ENCODE measurements around the gene BMP3.

Gene BMP3, protein sequence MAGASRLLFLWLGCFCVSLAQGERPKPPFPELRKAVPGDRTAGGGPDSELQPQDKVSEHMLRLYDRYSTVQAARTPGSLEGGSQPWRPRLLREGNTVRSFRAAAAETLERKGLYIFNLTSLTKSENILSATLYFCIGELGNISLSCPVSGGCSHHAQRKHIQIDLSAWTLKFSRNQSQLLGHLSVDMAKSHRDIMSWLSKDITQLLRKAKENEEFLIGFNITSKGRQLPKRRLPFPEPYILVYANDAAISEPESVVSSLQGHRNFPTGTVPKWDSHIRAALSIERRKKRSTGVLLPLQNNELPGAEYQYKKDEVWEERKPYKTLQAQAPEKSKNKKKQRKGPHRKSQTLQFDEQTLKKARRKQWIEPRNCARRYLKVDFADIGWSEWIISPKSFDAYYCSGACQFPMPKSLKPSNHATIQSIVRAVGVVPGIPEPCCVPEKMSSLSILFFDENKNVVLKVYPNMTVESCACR

DNA sequence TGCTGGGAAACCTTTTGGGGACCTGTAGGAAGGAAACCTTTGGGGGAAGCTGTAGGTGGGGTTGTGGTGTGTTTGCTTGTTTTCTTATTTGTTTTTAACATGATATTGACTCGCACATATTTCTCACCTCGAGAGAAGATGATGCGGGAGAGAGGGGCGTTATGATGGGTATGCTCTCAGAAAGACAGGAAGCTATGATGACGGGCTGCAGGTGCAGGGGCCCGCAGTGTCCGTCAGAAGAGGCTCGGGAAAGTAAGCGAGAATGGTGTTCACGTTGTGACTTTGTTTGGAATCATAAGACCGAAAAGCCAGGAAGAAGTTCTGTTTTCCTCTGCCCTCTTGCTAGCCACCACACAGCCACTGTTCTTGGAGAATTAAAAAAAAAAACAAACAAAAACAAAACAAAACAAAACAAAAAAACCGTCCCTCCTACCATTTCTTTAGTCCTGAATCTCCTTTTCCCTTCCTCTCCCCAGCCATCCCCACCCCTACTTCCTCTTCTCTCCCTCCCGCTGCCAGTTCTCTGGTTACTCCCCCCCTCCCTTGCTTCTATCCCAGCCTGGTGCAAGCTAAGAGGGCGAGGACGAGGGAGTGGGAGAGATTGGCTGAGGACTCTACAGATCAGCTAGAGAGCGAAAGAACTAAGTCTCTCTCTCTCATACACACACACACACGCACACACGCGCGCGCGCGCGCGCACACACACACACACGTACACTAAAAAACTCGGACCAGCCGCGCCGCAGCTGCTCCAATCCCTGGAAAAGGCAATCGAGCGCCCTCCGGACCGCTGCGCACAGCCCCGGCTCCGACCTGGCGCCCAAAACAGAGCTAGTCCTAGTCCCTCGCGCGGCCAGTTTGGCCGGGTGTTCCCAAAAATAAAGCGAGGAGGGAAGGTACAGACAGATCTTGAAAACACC, at the start of gene BMP3:
Gene BMP3, plus strand, starts transcription at position 648 of the 920 bp plus-strand sequence. CDS start 577 bp downstream, outside the sequence.
- DNase-seq (ENCODE audit: low spot score): no peak
- H3K4me3 ChIP-seq: peak within 1 kb of the TSS; percentile 62
- H3K27ac ChIP-seq: no peak within 1 kb of the TSS
- TF ChIP-seq, protein P1, sequence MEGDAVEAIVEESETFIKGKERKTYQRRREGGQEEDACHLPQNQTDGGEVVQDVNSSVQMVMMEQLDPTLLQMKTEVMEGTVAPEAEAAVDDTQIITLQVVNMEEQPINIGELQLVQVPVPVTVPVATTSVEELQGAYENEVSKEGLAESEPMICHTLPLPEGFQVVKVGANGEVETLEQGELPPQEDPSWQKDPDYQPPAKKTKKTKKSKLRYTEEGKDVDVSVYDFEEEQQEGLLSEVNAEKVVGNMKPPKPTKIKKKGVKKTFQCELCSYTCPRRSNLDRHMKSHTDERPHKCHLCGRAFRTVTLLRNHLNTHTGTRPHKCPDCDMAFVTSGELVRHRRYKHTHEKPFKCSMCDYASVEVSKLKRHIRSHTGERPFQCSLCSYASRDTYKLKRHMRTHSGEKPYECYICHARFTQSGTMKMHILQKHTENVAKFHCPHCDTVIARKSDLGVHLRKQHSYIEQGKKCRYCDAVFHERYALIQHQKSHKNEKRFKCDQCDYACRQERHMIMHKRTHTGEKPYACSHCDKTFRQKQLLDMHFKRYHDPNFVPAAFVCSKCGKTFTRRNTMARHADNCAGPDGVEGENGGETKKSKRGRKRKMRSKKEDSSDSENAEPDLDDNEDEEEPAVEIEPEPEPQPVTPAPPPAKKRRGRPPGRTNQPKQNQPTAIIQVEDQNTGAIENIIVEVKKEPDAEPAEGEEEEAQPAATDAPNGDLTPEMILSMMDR (IDR thresholded peaks at IDR 0.05): no peak

DNA sequence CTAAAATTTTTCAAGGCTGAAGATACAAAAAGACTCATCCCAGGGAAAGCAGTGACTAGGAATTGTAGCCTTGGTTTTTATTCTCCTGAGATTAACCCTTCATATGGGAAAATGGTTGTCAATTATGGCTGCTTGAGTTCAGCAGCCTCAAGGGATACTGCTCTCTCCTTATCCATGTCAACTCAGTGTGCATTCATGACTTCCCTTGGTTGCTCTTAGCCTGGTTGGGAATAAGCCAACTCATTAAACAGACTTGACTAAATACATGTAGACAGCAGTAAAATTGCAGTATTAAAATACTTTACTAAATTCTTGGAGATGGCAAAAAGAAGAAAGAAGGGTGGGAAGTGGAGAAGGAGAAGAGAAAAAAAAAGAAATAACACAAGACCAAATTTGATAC, 44.5 kb upstream of the BMP3 start:
- Histone ChIP-seq H3K27ac (no peak overlapping the region), H3K4me3 (no peak overlapping the region)
- TF ChIP-seq, protein P1 (IDR thresholded peaks at IDR 0.05): no peak
- no peak for DNase-seq (ENCODE audit: low spot score)

DNA sequence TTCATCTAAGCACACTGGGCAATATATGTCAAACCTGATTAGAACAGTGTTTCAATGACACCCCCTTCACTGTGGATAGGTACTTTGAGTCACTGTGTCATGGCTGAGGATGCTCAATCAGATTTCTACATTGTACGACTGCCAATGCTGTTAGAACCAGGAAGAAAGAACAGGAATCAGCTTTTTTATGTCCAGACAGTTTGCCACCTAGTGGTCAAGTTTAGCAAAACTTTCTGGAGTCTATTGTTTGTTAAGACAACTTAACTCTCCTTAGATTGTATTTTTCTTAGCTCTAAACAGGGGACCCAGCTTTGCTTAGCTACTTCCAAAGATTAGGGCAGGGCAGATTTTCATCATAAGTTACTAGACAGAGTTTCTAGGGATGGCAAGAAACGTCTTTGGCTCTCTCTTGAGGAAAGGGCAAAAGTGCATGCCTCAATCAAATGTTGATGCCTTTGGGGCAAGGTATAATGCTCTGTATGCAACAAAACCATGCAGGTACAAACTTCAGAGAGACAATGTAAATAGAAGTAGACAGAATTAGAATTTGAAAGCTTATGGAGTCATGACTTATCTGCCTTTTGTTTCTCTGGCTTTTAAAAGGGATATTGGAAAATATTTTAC, 40.5 kb upstream of the BMP3 start:
- DNase-seq (ENCODE audit: low spot score): no peak
- Histone ChIP-seq H3K27ac (no peak overlapping the region), H3K4me3 (no peak overlapping the region)
- TF ChIP-seq, protein P1 (IDR thresholded peaks at IDR 0.05): peak; percentile 39

DNA sequence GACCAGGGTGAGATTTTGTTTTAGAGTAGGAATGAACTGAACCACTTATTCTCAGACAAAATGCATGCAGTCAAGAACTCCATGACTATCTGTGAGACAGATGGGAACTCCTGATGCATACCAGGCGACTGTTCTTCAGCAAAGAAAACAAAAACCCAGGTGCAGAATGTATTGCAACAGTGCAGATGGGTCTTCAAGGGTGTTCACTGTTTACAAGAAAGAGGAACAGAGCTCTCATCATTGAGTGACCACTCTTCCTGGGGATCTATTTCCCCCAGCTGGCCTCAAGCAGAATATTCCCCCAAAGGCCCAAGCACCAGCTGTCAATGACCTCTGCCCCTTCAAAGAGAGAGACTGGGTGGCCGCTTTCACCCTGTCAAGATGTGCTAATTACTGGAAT, 39.7 kb upstream of the BMP3 start:
- H3K4me3 ChIP-seq: no peak overlapping the region
- TF ChIP-seq, protein P1 (IDR thresholded peaks at IDR 0.05): no peak
- no peak for DNase-seq (ENCODE audit: low spot score)

DNA sequence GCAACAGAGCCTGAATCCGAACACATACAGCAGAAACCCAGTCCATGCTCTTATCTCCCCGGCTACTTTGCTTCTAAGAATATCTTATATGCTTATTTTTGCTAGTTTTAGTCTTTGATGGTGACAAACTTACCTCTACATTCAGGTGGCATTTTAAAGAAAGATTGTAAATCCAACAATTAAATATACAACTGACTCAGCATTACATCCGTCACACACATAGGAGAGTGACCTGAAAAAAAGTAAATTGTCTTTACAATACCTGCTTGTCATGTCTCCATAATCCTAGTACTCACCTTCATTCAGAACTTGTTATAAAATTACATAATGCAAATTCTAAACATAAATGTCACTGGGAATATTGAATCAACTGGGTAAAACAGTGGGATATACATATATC, 30.6 kb upstream of the BMP3 start:
- no peak overlapping the region for H3K4me3 ChIP-seq

More for the DNA sequence above, 39.7 kb upstream of the BMP3 start:
- H3K27ac ChIP-seq: no peak overlapping the region

DNA sequence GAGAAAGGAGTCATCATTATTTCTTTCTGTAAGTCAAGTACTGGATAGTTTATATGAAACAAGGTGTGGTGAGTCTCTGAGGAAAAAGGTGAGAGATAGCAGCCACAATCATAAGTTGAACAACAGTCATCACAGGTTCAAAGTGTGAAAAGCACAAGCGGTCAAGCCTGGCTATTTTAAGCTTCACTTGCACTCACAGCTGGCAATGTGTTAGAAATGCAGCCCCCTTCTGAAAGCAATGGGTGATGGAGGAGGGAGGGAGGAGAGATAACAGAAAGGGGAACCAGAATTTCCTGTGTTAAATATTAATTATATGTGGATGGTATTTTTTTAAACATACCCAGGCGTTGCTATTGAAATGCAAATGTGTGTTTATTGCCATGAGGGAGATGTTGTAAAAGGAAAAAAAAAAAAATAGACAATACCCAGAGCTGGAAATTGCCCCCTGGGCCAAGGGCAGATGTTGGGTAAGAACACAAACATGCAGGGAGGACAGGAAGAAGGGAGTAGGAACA, 26.9 kb upstream of the BMP3 start:
- no peak overlapping the region for H3K4me3 ChIP-seq
- TF ChIP-seq, protein P1 (IDR thresholded peaks at IDR 0.05): no peak
- no peak overlapping the region for H3K27ac ChIP-seq
- DNase-seq (ENCODE audit: low spot score): no peak

More for the DNA sequence above, 30.6 kb upstream of the BMP3 start:
- TF ChIP-seq, protein P1 (IDR thresholded peaks at IDR 0.05): no peak
- no peak for DNase-seq (ENCODE audit: low spot score)
- H3K27ac ChIP-seq: no peak overlapping the region

Data from coronary artery (tissue), 2 donors.